Heart left ventricle (tissue), 16 donors: ENCODE data around the gene FBN1. TPM values are rescaled to one million over a fixed set of nuclear protein-coding genes. Genes with fewer than 3 reads are reported as not detected.

Experiments used
- ATAC-seq, 4 donors: fragments of 200-7000 bp; cut with Tn5 transposase; one replicate each; pipeline ENCODE4 v1.9.1; 2020 to 2022; ENCODE audit warnings: moderate library complexity in 4 of 4, mild to moderate bottlenecking in 3 of 4, moderate number of reproducible peaks in 1 of 4
- DNase-seq, 5 donors: peaks; one replicate each; pipeline ENCODE4 v3.0.0-alpha.2; 2020
- H3K27ac ChIP-seq, 12 donors: fragments of 200-600 bp; sonication (generic) in 4 of 12; one replicate each; pipeline versions ENCODE4 v1.5.0 to v1.8.0; 2016 to 2022; ENCODE audit warnings: mild to moderate bottlenecking in 2 of 12
- H3K27me3 ChIP-seq, 9 donors: fragments of 200-600 bp; sonication (generic) in 2 of 9; one replicate each; pipeline versions ENCODE4 v1.5.1 to v1.8.0; 2016 to 2022; ENCODE audit warnings: mild to moderate bottlenecking in 3 of 9
- H3K36me3 ChIP-seq, 9 donors: fragments of 200-600 bp; sonication (generic) in 2 of 9; one replicate each; pipeline versions ENCODE4 v1.5.0 to v1.8.0; 2018 to 2022; ENCODE audit warnings: mild to moderate bottlenecking in 2 of 9
- H3K4me1 ChIP-seq, 12 donors: fragments of 200-600 bp; sonication (generic) in 4 of 12; one replicate each; pipeline versions ENCODE4 v1.5.0 to v1.8.0; 2016 to 2022; ENCODE audit warnings: mild to moderate bottlenecking in 3 of 12
- H3K4me3 ChIP-seq, 12 donors: fragments of 200-600 bp; sonication (generic) in 4 of 12; one replicate each; pipeline versions ENCODE4 v1.5.0 to v1.8.0; 2017 to 2022; ENCODE audit warnings: mild to moderate bottlenecking in 9 of 12, moderate library complexity in 4 of 12
- H3K9me3 ChIP-seq, 12 donors: fragments of 200-600 bp; sonication (generic) in 4 of 12; one replicate each; pipeline versions ENCODE4 v1.5.0 to v1.8.0; 2016 to 2022; ENCODE audit warnings: mild to moderate bottlenecking in 1 of 12
- CTCF ChIP-seq, 12 donors: fragments of 200-600 bp; sonication (generic) in 4 of 12; IDR thresholded peaks; one replicate each; pipeline versions ENCODE4 v1.5.0 to v1.8.0; 2018 to 2022; ENCODE audit warnings: antibody characterized with exemption in 12 of 12, mild to moderate bottlenecking in 5 of 12
- POLR2A ChIP-seq, 2 donors: fragments of 450-650 bp; IDR thresholded peaks; one replicate each; pipeline ENCODE4 v1.6.1; 2017; ENCODE audit warnings: antibody characterized with exemption in 2 of 2, mild to moderate bottlenecking in 2 of 2, moderate library complexity in 2 of 2
- WGBS, 4 donors: extraction: QIAGEN DNeasy Blood & Tissue Kit in 2 of 4; methylation state at CpG; one replicate each; pipeline versions ENCODE4 v1.1.5 to v1.1.7; 2013 to 2018; 5-methylcytosine and 5-hydroxymethylcytosine counted together
- intact Hi-C, 10 donors: fragments of 100-400 bp; cut with DNase I; formaldehyde crosslinking; loops; one replicate each; pipeline versions ENCODE4 v1.11.1 to v1.14.2; 2022
- polyA plus RNA-seq, 2 donors: library from polyadenylated mRNA; stranded (reverse); fragments of 200-250 nt; gene quantifications; one replicate each; pipeline ENCODE4 v1.2.3, GENCODE V29; 2013
- total RNA-seq, 9 donors: library from RNA; depleted of rRNA in 2 of 9; stranded (reverse); fragments of >200 nt in 2 of 9; fragmentation: NEBNext Ultra II Directional in 3 of 9; extraction: Animal tissue kit (Norgen Biotek cat#: 25700) in 3 of 9; gene quantifications; one replicate each; pipeline versions ENCODE4 v1.1.0 to v1.2.4, GENCODE V29; 2016 to 2023
- donor health status: ischemic (EF 13 %, LVEDD 7.1; RV severe dilation, severe dysfunction).
- donor health status: healthy with polysubstance abuse.
- donor health status: DM: no; HTN: yes; CAD: no.
- donor health status: DM: no; HTN: no; CAD: no.
- donor health status: ischemic (EF 25% LVEDD 6.9; RV normal size, moderate dysfunction).
- donor health status: ischemic (EF 25% LVEDD 5.7; RV mildly dilated, moderate dysfunction).
- donor health status: healthy.
- donor health status: DM: yes; HTN: yes; CAD: no.
- donor health status: ischemic (EF 35%, LVEDD 5.7; RV mildly dilated, moderate dysfunction).
- donor health status: nonischemic (EF 11% LVEDD 7.7; RV severe dilation, severe dysfunction).
- donor health status: DM: yes; HTN: yes; CAD: no.
- donor health status: PGD.
- donor health status: ischemic (EF 29% LVEDD 5.4; RV normal size, mild dysfunction).
- donor health status: nonischemic (EF 23%, LVEDD 6.1; RV moderate dilation, normal function).

The FBN1 gene
- total and polyA plus RNA-seq, 11 donors: 5.7 to 115 (median 31.4) TPM

GRCh38 chr15:48440084-48440483 lies 205.4 kb downstream of the FBN1 start:
- TF ChIP-seq POLR2A (IDR thresholded peaks at IDR 0.05): no peak
- TF ChIP-seq CTCF (IDR thresholded peaks at IDR 0.05): no peak
- H3K36me3 ChIP-seq: peaks cover 0 to 100% (median 50%) of the 10 kb centered on the region in 9 donors

GRCh38 chr15:48437178-48437577 lies 208.3 kb downstream of the FBN1 start:
- H3K9me3 ChIP-seq: no peaks in the 10 kb centered on the region
- 85 to 87% (median 85%) methylated on average over 3 of the region's 3 CpGs for WGBS, 4 donors
- H3K27ac ChIP-seq: no peak overlapping the region
- intact Hi-C loops: no loop called here
- ATAC-seq (no peak), DNase-seq (no peak)
- H3K36me3 ChIP-seq: peaks cover 0 to 100% (median 64%) of the 10 kb centered on the region in 9 donors
- TF ChIP-seq CTCF (IDR thresholded peaks at IDR 0.05) (no peak), POLR2A (IDR thresholded peaks at IDR 0.05) (no peak)
- H3K4me1 ChIP-seq: peaks cover 0 to 14% (median 0%) of the 10 kb centered on the region in 12 donors
- H3K4me3 ChIP-seq: no peak overlapping the region
- no peaks in the 10 kb centered on the region for H3K27me3 ChIP-seq

More at GRCh38 chr15:48440084-48440483, 205.4 kb downstream of the FBN1 start:
- Histone ChIP-seq H3K4me3 (no peak overlapping the region), H3K9me3 (no peaks in the 10 kb centered on the region), H3K4me1 (peaks cover 0 to 14% (median 0%) of the 10 kb centered on the region in 12 donors), H3K27ac (peak overlapping the region in 4 of 12 donors; percentile 6 to 30 (median 10)), H3K27me3 (no peaks in the 10 kb centered on the region)
- DNase-seq (peak in 4 of 5 donors; percentile 17 to 58 (median 40)), ATAC-seq (peak; percentile 78 to 90 (median 82))
- intact Hi-C loops: loop anchor here in 1 of 10 donors (10.0 kb wide), 1 partner anchor 355 kb away; no protein-coding TSS in a partner anchor
- WGBS, 4 donors: 37 to 42% (median 40%) methylated on average over 3 of the region's 3 CpGs

GRCh38 chr15:48435321-48435720 lies 210.2 kb downstream of the FBN1 start:
- H3K36me3 ChIP-seq: peaks cover 0 to 100% (median 70%) of the 10 kb centered on the region in 9 donors
- H3K9me3 ChIP-seq: no peaks in the 10 kb centered on the region
- no peak overlapping the region for H3K4me3 ChIP-seq
- 87 to 90% (median 89%) methylated on average over 4 of the region's 4 CpGs for WGBS, 4 donors
- ATAC-seq: no peak
- H3K27me3 ChIP-seq: no peaks in the 10 kb centered on the region
- no peak for DNase-seq
- TF ChIP-seq POLR2A (IDR thresholded peaks at IDR 0.05) (no peak), CTCF (IDR thresholded peaks at IDR 0.05) (no peak)
- no peak overlapping the region for H3K27ac ChIP-seq
- peaks cover 0 to 10% (median 0%) of the 10 kb centered on the region in 12 donors for H3K4me1 ChIP-seq
- intact Hi-C loops: no loop called here

GRCh38 chr15:48433226-48433886 lies 212.2 kb downstream of the FBN1 start:
- Histone ChIP-seq H3K27me3 (no peaks in the 10 kb centered on the region), H3K9me3 (no peaks in the 10 kb centered on the region), H3K4me1 (peaks cover 0 to 5% (median 0%) of the 10 kb centered on the region in 12 donors), H3K36me3 (peaks cover 0 to 100% (median 65%) of the 10 kb centered on the region in 9 donors), H3K4me3 (no peak overlapping the region), H3K27ac (no peak overlapping the region)
- intact Hi-C loops: no loop called here
- TF ChIP-seq POLR2A (IDR thresholded peaks at IDR 0.05) (no peak), CTCF (IDR thresholded peaks at IDR 0.05) (no peak)
- DNase-seq (no peak), ATAC-seq (no peak)
- 91 to 96% (median 93%) methylated on average over 3 of the region's 3 CpGs for WGBS, 4 donors
